Hepatocyte (in vitro differentiated cells): ENCODE results near the gene PCDH1.

Source experiments
- EZH2 ChIP-seq: fragments of 200-600 bp; sonication (generic); IDR thresholded peaks from 2 replicates; pipeline ENCODE4 v1.6.1; 2016; ENCODE audit warnings: antibody characterized with exemption, mild to moderate bottlenecking, borderline replicate concordance
- EZH2phosphoT487 ChIP-seq: fragments of 200-600 bp; sonication (generic); IDR thresholded peaks from one replicate; pipeline ENCODE4 v1.6.1; 2018; ENCODE audit warnings: antibody characterized with exemption, mild to moderate bottlenecking, low read depth, moderate library complexity; ENCODE audit not compliant: unreplicated experiment, severe bottlenecking
- TF ChIP-seq, protein P1 (sequence below): fragments of 200-600 bp; sonication (generic); IDR thresholded peaks from 2 replicates; pipeline ENCODE4 v1.5.1; 2016; ENCODE audit warnings: antibody characterized with exemption, mild to moderate bottlenecking; ENCODE audit not compliant: poor library complexity

DNA sequence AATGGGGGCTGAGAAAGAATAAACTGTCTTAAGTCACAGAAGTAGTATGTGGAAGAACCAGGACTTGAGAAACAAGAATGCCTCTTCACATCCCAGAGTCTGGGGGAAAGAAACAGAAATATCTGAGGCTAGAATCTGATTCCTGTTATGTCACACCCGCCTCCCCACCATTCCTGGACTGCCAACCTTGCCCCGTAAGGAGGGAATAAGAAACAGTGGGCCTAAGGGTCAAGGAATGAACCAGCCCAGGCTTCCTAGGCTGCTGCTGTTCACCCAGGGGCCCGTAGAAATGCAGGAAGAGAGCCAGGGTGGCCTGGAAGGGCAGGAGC lies 4.3 kb downstream of the PCDH1 start:
- TF ChIP-seq EZH2phosphoT487 (no peak), EZH2 (no peak)
- TF ChIP-seq, protein P1, sequence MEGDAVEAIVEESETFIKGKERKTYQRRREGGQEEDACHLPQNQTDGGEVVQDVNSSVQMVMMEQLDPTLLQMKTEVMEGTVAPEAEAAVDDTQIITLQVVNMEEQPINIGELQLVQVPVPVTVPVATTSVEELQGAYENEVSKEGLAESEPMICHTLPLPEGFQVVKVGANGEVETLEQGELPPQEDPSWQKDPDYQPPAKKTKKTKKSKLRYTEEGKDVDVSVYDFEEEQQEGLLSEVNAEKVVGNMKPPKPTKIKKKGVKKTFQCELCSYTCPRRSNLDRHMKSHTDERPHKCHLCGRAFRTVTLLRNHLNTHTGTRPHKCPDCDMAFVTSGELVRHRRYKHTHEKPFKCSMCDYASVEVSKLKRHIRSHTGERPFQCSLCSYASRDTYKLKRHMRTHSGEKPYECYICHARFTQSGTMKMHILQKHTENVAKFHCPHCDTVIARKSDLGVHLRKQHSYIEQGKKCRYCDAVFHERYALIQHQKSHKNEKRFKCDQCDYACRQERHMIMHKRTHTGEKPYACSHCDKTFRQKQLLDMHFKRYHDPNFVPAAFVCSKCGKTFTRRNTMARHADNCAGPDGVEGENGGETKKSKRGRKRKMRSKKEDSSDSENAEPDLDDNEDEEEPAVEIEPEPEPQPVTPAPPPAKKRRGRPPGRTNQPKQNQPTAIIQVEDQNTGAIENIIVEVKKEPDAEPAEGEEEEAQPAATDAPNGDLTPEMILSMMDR, result no peak
